Measurements from ENCODE around the gene PRTFDC1. TPM values are rescaled to one million over a fixed set of nuclear protein-coding genes. Genes with fewer than 3 reads are reported as not detected.
"Not testable (repeated sequence)": the region's sequence is repeated elsewhere in the genome, so short reads cannot be mapped to it uniquely, and the experiment has no call there.

PRTFDC1 gene
- polyA plus RNA-seq, 3 donors = 29.7 to 40.0 (median 34.5) TPM

DNA sequence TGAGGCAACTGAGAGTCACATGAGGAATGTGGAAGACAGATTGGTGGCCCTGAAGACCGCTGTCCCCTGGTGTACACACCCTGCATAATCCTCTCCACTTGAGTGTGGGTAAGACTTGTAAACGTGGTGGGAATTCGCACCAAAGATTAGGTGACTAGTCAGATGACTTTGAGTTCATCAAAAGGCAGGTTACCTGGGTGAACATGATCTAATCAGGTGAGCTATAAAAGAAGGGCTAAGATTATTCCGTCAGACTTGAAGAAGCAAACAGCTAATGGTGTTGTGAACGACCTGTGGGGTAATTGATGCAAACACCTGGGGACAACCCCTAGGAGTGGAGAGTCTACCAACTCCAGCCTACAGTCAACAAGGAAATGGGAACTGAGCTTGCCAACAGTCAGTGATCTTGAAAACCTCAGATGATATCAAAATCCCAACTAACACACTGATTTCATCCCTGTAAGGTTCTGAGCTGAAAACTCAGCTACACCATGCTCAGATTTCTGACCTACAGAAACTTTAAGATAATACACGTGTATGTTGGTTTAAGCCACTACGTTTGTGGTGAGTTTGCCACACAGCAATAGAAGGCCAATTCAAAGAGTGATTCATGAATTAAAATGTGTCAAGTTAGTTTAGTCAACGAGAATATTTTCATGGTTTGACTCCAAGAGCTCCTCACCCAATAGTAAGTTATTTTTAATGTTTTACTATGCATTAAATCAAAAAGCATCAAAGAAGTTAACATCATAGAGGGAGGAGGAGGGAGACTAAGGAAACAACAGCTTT lies 16.7 kb downstream of the PRTFDC1 start:
- no peak for DNase-seq

DNA sequence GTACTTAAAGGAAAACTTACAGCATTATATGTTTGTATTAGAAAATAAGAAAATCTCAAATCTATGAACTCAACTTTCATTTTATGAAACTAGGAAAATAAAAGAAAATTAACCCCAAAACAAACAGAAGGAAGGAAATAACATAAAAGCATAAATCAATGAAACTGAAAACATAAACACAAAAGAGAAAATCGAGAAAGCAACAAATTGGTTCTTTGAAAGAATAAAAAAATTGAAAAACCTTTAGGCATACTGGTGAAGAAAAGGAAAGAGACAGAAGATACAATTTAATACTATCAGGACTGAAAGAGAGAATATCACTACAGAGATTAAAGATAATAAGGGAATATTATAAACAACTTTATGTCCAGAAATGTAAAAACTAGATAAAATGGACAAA lies 21.2 kb downstream of the PRTFDC1 start:
- DNase-seq = no peak

DNA sequence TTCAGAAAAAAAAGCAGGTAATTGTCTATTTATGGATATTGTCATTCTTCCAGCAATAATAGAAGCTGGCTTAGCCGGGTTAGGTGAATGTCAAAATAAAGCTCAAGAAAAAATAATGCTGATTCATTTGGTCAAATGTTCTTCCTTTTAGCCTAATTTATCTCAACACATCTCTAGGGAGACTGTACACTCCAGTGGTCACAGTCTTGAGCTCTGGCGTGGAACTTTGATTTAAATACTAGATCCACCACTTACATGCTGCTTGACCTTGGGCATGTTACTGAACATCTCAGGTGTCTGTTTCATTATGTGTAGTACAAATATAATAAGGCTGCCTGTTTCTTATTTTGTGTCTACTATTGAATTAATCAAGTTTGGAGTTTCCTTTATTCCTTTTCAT lies 22.0 kb downstream of the PRTFDC1 start:
- no peak for DNase-seq

GRCh38 chr10:24929904-24930303 lies 22.5 kb downstream of the PRTFDC1 start:
- no peak for DNase-seq

- DNase-seq = no peak
These were observed 23.3 kb downstream of the PRTFDC1 start for GRCh38 chr10:24929056-24929544.

GRCh38 chr10:24928163-24928562 lies 24.2 kb downstream of the PRTFDC1 start:
- no peak for DNase-seq

GRCh38 chr10:24926557-24926956 lies 25.8 kb downstream of the PRTFDC1 start:
- no peak for DNase-seq

- DNase-seq = no peak
These were observed 26.6 kb downstream of the PRTFDC1 start for GRCh38 chr10:24925799-24926198.

DNA sequence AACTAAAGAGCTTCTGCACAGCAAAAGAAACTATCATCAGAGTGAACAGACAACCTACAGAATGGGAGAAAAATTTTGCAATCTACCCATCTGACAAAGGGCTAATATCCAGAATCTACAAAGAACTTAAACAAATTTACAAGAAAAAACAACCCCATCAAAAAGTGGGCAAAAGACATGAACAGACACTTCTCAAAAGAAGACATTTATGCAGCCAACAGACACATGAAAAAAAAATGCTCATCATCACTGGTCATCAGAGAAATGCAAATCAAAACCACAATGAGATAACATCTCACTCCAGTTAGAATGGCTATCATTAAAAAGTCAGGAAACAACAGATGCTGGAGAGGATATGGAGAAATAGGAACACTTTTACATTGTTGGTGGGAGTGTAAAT lies 27.9 kb downstream of the PRTFDC1 start:
- not testable (repeated sequence) for DNase-seq

DNA sequence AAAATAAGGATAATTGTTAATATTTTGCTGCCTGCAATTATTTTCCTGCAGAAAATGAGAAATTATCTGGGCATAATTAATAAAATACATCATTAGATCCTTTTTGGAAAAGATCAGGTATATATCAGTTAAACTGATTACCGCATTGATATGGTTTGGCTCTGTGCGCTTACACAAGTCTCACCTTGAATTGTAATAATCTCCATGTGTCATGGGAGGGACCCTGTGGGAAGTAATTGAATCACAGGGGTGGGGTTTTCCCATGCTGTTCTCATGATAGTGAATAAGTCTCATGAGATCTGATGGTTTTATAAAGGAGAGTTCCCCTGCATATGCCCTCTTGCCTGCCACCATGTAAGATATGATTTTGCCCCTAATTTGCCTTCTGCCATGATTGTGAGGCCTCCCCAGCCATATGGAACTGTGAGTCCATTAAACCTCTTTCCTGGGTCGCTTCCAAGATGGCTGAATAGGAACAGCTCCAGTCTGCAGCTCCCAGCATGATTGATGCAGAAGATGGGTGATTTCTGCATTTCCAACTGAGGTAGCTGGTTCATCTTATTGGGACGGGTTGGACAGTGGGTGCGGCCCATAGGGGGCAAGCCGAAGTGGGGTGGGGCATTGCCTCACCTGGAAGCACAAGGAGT lies 30.1 kb downstream of the PRTFDC1 start:
- not testable (repeated sequence) for DNase-seq

DNA sequence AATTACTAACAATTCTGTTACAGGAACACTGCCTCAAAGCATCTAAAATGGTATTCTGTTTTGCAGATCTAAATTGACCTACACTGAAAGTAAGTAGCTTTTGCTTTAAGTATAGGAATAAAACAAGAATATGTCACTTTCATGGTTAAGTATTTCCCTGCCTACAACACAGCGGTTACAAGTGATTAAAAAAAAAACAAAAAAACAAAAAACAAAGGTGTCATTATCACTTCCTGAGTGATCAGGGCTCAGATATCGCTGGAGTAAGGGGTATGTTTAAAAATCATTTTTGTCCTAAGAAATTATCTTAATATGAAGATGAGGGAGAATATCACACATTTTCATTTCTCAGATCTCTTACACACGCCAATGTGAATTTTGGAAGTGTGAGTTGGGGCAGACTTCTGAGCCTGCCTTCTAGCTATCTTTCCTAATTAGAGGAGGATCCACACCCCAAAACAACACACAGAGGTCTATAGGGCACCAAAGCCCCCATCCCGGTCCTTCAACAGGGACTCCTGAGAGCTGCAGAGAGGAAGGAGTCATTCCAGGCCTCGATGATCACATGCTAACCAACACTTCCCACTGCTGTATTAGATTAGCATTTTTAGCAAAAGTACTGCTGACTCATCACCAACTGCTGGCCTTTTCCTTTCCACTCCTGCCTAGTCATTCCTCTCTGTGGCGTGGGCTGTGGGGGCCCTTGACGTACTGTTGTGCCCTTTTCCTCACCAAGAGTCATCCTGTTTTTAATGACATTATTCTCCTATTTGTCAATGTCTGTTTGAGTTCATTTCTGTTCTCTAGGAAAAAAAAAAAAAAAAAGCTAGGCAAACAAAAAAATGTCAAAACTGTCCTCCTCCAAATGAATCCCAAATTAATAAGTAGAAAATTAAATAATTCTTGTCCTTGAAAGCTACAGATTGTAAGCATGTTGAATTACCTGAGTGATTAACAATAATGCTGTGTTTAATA lies 31.2 kb downstream of the PRTFDC1 start:
- DNase-seq = peak; percentile 26

GRCh38 chr10:24920192-24920591 lies 32.2 kb downstream of the PRTFDC1 start:
- DNase-seq = not testable (repeated sequence)

- not testable (repeated sequence) for DNase-seq
These were observed 32.8 kb downstream of the PRTFDC1 start for GRCh38 chr10:24919629-24920028.

DNA sequence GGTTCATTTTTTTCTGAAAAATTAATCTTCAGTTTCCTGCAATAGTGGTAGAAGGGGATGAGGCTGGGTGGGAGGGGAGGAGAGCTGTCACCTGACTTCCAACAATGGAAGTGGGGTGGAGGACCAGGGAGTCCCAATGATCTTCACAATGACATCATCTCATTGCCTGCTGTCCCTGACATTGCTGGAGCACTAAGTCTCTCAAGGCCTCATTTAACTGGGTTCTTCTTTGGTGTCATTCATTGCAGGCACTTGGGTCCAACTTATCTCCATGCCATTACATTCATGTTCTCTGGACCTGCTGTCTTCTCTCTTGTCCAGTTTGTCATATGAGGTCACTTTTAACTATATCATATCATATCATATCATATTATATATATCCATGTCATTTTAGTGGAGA lies 34.4 kb downstream of the PRTFDC1 start:
- no peak for DNase-seq

DNA sequence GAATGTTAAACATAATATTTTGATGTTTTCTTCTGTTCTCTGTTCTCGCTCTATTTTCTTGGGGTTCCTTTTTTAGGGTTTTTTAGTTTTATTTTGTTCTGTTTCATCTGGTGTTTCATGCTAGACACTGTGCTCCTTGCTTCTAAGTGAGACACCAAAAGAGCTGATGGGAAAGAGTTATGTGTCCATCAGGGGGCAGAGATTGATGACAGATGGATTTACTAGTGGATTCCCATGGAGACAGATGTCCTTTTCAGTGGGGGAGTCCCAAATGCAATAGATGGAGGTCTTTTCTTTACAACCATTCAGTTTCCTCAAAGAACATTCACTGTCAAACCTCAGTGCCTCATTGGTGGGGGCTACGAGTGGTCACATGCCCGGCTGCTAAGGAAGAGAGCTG lies 34.9 kb downstream of the PRTFDC1 start:
- no peak for DNase-seq

DNA sequence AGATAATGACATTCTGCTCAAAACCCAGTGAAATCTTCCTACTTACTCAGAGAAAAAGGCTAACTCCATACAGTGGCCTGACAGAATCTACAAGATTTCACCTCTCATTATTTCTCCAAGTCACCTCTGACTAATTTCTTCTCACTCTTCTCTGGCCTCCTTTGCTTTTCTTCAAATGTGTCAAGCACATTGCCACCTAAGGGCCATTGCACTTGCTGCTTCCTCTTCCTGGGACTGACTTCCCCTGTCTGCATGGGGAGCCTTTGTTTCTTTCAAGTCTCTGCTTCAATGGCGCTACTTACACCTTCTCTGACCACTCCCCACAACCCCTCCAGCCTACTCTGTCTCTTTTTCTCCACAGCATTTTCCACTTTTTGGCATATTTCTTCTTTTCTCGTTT lies 36.0 kb downstream of the PRTFDC1 start:
- DNase-seq = no peak

GRCh38 chr10:24915304-24915703 lies 37.1 kb downstream of the PRTFDC1 start:
- no peak for DNase-seq

- no peak for DNase-seq
These were observed 38.3 kb downstream of the PRTFDC1 start for GRCh38 chr10:24914148-24914547.

GRCh38 chr10:24912215-24912614 lies 40.2 kb downstream of the PRTFDC1 start:
- no peak for DNase-seq

- DNase-seq = no peak
These were observed 41.4 kb downstream of the PRTFDC1 start for GRCh38 chr10:24911029-24911428.

DNA sequence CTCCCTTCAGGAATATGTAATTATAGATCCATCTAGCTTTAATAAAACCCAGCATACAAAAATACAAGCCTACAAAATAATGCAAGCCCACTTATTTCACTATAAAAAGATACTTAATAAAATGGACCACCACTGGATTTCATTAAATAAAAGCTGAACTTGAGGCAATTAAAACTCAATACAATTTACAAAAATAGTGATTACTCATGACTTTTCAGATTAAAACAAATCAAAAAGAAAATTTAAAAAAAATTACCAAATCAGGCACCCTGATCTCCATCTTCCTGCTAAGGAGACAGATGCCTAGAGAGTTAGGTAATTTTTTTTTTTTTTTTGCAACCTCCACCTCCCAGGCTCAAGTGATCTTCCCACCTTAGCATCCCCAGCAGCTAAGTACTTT lies 41.8 kb downstream of the PRTFDC1 start:
- DNase-seq = no peak

DNA sequence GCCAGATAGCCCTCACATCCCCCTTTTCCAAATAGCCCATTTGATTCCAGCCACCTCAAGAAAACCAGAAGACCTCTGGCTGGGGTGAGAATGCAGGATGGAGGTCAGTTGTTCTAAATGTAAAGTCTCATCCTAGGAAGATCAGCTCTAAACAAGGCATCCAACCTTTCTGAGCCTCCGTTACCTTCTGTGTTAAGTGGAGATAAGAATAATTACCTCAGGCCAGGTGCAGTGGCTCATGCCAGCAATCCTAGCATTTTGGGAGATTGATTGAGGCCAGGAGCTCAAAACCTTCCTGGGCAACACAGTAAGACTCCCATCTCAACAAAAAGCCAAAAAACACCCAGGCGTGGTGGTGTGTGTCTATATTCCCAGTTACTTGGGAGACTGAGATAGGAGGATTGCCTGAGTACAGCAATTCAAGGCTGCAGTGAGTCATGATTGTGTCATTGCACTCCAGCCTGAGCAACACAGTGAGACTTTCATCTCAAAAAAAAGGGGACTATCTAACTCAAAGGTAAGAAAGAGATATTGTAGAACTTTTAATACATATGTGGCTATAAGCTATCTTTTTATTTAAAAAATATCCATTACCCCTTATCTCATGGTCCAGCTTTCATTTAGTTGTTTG lies 43.5 kb downstream of the PRTFDC1 start:
- DNase-seq = no peak

Data from renal pelvis (tissue), 4 donors.